ENCODE data around the gene CD22.
A peak's percentile ranks its signal among the peaks of the same experiment; 100 is the strongest.

CD22 gene

DNA sequence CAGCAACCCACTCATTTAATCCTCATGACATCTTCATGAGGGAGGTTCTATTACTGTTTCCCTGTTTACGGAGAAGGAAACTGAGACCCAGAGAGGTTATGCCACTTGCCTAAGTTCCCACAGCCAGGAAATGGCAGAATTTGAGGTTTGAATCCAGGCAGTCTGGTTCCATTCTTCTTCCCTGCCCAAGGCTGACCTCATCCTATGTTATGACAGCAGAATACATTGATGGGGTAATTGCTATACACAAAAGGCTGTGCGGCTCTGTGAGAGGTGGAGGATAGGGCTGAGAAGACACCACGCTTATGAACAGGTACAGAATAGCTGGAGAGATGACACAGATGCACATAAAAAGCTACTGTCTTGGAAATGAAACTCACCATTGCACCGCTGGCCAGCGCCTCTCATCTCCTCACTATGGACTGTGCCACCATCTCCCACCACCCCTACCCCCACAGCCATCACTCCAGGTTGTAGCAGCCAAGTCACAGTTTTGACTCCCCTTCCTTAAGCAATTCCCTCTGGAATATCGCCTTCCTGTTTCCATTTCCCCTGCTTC, 25.6 kb upstream of the CD22 start:
- Histone ChIP-seq H3K9me3 (ENCODE audit: insufficient read depth, low read length) (no peaks in the 10 kb centered on the region), H3K36me3 (replicated peaks; ENCODE audit: low read depth, low read length) (no peaks in the 10 kb centered on the region), H2AFZ (ENCODE audit: low read depth, low read length) (no peak overlapping the region), H3K4me3 (ENCODE audit: low read length) (no peak overlapping the region), H3K79me2 (ENCODE audit: low read length) (no peaks in the 10 kb centered on the region), H3K4me1 (ENCODE audit: low read length) (no peaks in the 10 kb centered on the region), H4K20me1 (ENCODE audit: insufficient read depth, low read length) (no peaks in the 10 kb centered on the region), H3K27ac (ENCODE audit: low read length) (no peak overlapping the region), H3K9ac (ENCODE audit: low read length) (no peak overlapping the region), H3K27me3 (ENCODE audit: low read depth, low read length) (no peaks in the 10 kb centered on the region), H3K4me2 (ENCODE audit: low read length) (no peak overlapping the region)
- TF ChIP-seq EZH2phosphoT487 (IDR thresholded peaks at IDR 0.05; ENCODE audit: low read depth) = no peak
- TF ChIP-seq, protein P1, sequence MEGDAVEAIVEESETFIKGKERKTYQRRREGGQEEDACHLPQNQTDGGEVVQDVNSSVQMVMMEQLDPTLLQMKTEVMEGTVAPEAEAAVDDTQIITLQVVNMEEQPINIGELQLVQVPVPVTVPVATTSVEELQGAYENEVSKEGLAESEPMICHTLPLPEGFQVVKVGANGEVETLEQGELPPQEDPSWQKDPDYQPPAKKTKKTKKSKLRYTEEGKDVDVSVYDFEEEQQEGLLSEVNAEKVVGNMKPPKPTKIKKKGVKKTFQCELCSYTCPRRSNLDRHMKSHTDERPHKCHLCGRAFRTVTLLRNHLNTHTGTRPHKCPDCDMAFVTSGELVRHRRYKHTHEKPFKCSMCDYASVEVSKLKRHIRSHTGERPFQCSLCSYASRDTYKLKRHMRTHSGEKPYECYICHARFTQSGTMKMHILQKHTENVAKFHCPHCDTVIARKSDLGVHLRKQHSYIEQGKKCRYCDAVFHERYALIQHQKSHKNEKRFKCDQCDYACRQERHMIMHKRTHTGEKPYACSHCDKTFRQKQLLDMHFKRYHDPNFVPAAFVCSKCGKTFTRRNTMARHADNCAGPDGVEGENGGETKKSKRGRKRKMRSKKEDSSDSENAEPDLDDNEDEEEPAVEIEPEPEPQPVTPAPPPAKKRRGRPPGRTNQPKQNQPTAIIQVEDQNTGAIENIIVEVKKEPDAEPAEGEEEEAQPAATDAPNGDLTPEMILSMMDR (IDR thresholded peaks at IDR 0.05; ENCODE audit: low read depth, low read length) = no peak

DNA sequence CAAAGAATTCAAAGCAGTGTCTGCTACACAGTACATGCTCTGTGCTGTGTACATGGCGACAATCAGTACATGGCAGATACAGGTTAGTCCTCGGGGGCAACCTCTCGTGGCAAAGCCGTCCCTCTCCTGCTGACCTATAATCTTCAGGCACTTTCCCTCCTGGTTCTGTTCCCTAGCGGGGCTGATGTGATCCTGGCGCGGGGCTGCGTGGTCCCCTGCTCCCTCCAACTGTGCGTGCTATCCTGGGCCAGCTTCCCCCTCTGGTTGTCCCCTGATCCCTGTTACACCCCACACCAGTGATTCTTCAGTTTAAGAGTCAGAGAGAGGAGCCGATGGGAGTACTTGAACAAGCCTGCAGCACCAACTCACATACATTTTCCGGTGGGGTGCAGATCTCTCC, 25.0 kb upstream of the CD22 start:
- Histone ChIP-seq H3K36me3 (replicated peaks; ENCODE audit: low read depth, low read length) (no peaks in the 10 kb centered on the region), H3K4me3 (ENCODE audit: low read length) (no peak overlapping the region), H3K27ac (ENCODE audit: low read length) (no peak overlapping the region), H3K27me3 (ENCODE audit: low read depth, low read length) (no peaks in the 10 kb centered on the region), H3K79me2 (ENCODE audit: low read length) (no peaks in the 10 kb centered on the region), H3K4me2 (ENCODE audit: low read length) (no peak overlapping the region), H3K4me1 (ENCODE audit: low read length) (no peaks in the 10 kb centered on the region), H2AFZ (ENCODE audit: low read depth, low read length) (no peak overlapping the region), H3K9me3 (ENCODE audit: insufficient read depth, low read length) (no peaks in the 10 kb centered on the region), H4K20me1 (ENCODE audit: insufficient read depth, low read length) (no peaks in the 10 kb centered on the region), H3K9ac (ENCODE audit: low read length) (no peak overlapping the region)
- no peak for TF ChIP-seq EZH2phosphoT487 (IDR thresholded peaks at IDR 0.05; ENCODE audit: low read depth)
- TF ChIP-seq, protein P1 (IDR thresholded peaks at IDR 0.05; ENCODE audit: low read depth, low read length) = no peak

DNA sequence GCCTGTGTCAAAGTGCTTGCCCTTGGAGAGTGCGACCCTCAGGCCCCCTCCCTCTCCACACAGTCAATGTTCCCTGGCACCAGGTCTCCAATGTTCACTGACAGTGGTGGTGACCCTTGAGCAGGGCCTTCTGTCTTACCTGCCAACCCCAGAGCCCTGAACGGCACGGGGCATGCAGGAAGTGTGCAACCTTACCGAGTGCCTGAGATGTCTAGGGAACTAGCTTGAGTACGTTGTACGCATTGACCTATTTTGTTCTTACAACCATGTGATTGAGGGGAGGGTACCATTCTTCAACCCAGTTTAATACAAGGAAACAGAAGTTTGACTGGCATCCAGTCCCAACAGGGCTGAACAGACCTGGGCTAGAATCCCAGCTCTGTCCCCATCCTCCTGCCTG, 23.8 kb upstream of the CD22 start:
- Histone ChIP-seq H3K36me3 (replicated peaks; ENCODE audit: low read depth, low read length) (no peaks in the 10 kb centered on the region), H3K79me2 (ENCODE audit: low read length) (no peaks in the 10 kb centered on the region), H3K4me3 (ENCODE audit: low read length) (no peak overlapping the region), H3K4me1 (ENCODE audit: low read length) (no peaks in the 10 kb centered on the region), H3K9ac (ENCODE audit: low read length) (no peak overlapping the region), H3K27me3 (ENCODE audit: low read depth, low read length) (no peaks in the 10 kb centered on the region), H3K4me2 (ENCODE audit: low read length) (no peak overlapping the region), H2AFZ (ENCODE audit: low read depth, low read length) (no peak overlapping the region), H4K20me1 (ENCODE audit: insufficient read depth, low read length) (no peaks in the 10 kb centered on the region), H3K27ac (ENCODE audit: low read length) (no peak overlapping the region), H3K9me3 (ENCODE audit: insufficient read depth, low read length) (no peaks in the 10 kb centered on the region)
- TF ChIP-seq, protein P1 (IDR thresholded peaks at IDR 0.05; ENCODE audit: low read depth, low read length) = no peak
- no peak for TF ChIP-seq EZH2phosphoT487 (IDR thresholded peaks at IDR 0.05; ENCODE audit: low read depth)

DNA sequence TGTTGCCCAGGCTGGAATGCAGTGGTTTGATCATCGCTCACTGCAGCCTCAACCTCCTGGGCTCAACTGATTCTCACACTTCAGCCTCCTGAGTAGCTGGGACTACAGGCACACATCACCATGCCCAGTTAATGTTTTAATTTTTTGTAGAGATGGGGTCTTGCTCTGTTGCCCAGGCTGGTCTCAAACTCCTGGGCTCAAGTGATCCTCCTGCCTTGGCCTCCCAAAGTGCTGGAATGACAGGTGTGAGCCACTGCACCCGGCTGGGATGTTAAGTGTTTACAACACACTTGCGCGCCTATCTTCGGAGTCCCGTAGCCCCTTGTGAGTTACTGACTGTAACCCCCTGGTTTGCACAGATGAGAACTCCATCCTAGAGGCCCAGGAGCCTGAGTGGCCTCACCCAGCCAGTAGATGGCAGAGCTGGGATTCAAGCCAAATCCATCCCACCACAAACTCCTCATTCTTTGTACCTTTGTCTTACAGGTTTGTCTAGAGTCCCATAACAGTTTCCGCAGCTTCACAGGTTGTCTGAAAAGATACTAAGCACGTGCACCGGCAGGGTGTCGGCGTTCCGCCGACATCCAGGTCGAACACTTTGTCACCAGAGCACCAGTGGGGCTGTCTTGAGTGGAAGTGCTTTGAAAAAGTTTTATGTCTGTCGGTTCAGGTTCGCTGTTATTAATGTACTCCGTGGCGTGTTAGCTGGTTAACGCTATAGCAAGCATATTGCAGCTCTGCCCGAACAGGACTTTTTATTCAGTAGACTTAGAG, 22.3 kb upstream of the CD22 start:
- H4K20me1 ChIP-seq (ENCODE audit: insufficient read depth, low read length) = no peaks in the 10 kb centered on the region
- H3K36me3 ChIP-seq (replicated peaks; ENCODE audit: low read depth, low read length) = no peaks in the 10 kb centered on the region
- no peak overlapping the region for H3K4me3 ChIP-seq (ENCODE audit: low read length)
- no peak overlapping the region for H3K27ac ChIP-seq (ENCODE audit: low read length)
- H3K9me3 ChIP-seq (ENCODE audit: insufficient read depth, low read length) = no peaks in the 10 kb centered on the region
- no peak overlapping the region for H3K4me2 ChIP-seq (ENCODE audit: low read length)
- no peaks in the 10 kb centered on the region for H3K27me3 ChIP-seq (ENCODE audit: low read depth, low read length)
- no peaks in the 10 kb centered on the region for H3K4me1 ChIP-seq (ENCODE audit: low read length)
- H3K9ac ChIP-seq (ENCODE audit: low read length) = no peak overlapping the region
- no peak overlapping the region for H2AFZ ChIP-seq (ENCODE audit: low read depth, low read length)
- TF ChIP-seq, protein P1 (IDR thresholded peaks at IDR 0.05; ENCODE audit: low read depth, low read length) = peak; percentile 59
- no peak for TF ChIP-seq EZH2phosphoT487 (IDR thresholded peaks at IDR 0.05; ENCODE audit: low read depth)
- no peaks in the 10 kb centered on the region for H3K79me2 ChIP-seq (ENCODE audit: low read length)
